ENCODE data around the gene TUBB8.
"Not testable (repeated sequence)": the region's sequence is repeated elsewhere in the genome, so short reads cannot be mapped to it uniquely, and the experiment has no call there.

The TUBB8 gene

DNA sequence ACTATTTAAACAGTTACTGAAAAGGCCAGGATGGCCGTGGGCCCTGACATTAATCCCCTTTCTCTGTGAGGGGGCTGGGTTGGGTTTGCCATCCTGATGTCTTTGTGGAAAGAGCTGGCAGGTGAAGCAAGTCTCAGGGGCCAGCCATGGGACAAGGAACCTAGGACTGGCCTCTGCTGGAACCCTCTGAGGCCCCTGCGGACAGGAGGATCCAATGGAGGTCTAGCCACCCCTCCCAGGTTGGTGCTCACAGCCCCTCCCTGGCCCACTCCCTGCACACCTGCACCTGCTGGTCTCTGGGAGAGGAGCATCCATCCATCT is 35.8 kb downstream of the TUBB8 start:
- DNase-seq, result not testable (repeated sequence)

DNA sequence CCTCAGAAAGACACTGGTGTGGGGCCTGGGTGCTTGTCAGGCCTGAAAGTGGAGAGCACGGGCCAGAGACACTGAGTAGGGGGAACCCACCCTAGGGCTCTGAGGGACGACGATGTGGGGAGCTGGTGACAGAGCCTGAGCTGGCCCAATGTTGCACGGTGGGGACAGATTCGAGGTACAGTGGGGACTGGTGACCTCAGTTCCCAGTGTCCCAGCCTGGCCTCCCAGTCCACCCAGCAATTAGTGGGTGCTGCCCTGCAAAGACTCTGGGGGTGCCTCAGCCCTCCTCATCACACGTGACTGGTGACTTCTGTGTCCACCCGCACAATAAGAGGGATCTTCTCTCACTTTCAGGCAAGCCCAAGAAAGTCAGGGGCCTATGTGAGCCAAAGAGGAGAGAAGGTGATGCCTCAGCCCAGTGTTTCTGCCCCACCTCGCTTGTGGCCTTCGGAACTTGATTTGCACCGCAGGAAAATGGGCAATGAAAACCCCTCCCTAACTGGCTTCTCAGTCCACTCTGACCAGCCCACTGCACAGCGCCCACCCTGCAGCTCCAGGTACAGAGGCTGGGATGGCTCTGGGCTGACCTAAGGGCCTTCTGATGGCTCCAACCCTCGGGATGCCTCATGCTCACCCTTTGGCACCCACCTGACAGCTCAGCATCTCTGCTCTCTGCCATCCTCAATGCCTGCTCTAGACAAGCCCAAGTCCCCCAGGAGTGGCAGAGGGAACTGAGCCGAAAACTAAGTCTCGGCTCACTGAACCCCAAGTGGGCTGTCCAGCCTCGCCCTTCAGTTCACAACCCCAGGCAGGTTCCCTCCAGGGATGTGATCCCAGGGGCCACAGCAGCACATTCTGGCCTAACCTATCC is 36.4 kb downstream of the TUBB8 start:
- DNase-seq, result not testable (repeated sequence)

DNA sequence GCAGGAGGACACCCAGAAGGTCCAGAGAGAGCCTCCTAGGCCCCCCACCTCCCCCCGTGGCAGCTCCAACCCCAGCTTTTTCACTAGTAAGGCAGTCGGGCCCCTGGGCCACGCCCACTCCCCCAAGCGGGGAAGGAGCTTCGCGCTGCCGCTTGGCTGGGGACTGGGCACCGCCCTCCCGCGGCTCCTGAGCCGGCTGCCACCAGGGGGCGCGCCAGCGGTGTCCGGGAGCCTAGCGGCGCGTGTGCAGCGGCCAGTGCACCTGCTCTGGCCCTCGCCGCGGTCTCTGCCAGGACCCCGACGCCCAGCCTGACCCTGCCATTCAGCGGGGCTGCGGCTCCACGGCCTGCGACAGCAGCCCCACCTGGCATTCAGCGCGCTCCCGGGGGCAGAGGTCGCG is 37.8 kb downstream of the TUBB8 start:
- not testable (repeated sequence) for DNase-seq

DNA sequence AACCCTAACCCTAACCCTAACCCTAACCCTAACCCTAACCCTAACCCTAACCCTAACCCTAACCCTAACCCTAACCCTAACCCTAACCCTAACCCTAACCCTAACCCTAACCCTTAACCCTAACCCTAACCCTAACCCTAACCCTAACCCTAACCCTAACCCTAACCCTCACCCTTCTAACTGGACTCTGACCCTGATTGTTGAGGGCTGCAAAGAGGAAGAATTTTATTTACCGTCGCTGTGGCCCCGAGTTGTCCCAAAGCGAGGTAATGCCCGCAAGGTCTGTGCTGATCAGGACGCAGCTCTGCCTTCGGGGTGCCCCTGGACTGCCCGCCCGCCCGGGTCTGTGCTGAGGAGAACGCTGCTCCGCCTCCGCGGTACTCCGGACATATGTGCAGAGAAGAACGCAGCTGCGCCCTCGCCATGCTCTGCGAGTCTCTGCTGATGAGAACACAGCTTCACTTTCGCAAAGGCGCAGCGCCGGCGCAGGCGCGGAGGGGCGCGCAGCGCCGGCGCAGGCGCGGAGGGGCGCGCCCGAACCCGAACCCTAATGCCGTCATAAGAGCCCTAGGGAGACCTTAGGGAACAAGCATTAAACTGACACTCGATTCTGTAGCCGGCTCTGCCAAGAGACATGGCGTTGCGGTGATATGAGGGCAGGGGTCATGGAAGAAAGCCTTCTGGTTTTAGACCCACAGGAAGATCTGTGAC is 38.7 kb downstream of the TUBB8 start:
- DNase-seq, result not testable (repeated sequence)

Measured in NCI-H69 (cell line).